ENCODE results near the gene JAKMIP1. TPM values are rescaled to one million over a fixed set of nuclear protein-coding genes. Genes with fewer than 3 reads are reported as not detected.

Gene JAKMIP1
- total RNA-seq, 3 donors from 2014 or later, result 0.66 to 0.88 (median 0.80) TPM

DNA sequence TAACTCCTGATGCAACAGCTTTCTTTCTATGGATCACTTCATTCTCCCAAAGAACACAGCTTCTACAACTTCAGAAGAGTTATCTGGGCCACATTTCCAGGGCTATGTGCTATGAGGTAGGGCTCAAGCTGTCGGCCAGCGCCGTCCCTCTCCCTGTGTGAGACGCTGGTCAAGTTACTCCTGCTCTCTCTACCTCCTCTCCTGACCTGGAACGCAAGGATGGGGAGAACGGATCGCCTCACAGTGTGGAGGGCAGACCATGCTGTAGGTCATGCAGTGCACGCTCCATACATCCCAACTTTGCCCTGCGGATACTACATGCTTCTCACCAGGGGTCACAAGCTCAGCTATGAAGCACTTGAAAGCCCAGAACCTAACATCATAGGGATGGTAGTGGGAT is 42.4 kb downstream of the JAKMIP1 start:
- no peaks in the 10 kb centered on the region for H3K4me1 ChIP-seq
- no peak overlapping the region for H3K27ac ChIP-seq
- no peak overlapping the region for H3K4me3 ChIP-seq
- H3K27me3 ChIP-seq, result peaks cover 0 to 10% of the 10 kb centered on the region in 2 donors
- no peaks in the 10 kb centered on the region for H3K9me3 ChIP-seq
- DNase-seq (ENCODE audit: low spot score in 2 of 2), result no peak
- no peaks in the 10 kb centered on the region for H3K36me3 ChIP-seq
- intact Hi-C loops (cut with DNase I; ENCODE audit: low total_unique reads), result no loop called here
- no peak for TF ChIP-seq POLR2A (IDR thresholded peaks at IDR 0.05)
- no peak for TF ChIP-seq CTCF (IDR thresholded peaks at IDR 0.05)
- TF ChIP-seq POLR2AphosphoS5 (IDR thresholded peaks at IDR 0.05), result no peak

DNA sequence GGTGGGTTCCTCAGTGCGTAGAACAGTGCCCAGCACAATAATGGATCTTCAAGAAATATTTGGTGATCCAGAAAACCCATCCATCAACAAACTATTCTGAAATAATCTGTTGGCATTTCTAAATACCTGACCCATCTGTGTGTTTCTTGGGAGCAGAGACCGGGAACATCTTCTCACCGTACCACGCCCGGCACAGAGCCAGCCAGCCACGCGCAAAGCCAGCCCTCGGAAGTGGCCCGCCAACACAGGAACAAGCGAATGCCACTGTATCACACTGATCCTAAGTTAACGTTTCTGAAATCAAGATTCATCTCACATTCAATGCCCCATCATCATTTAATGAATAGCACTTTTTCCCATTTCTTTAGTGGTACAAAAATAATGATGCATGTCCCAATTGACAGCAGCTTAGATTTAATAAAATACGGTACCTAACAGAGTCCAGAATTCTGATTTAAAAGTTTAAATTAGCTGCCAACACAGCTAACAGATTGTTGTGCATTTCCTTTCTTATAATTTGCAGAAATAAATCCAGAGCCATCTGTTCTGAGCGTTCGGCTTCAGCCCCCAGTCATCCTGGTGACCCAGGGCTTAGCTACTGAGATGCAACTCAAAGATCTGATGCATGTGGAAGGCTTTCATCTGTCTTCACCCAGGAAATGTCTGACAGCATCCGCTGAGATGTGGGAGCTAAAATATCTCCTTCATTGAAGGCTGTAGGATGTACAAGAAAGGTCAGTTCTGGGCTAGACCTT is 44.2 kb downstream of the JAKMIP1 start:
- Histone ChIP-seq H3K9me3 (no peaks in the 10 kb centered on the region), H3K27ac (no peak overlapping the region), H3K4me1 (no peaks in the 10 kb centered on the region), H3K4me3 (no peak overlapping the region), H3K36me3 (no peaks in the 10 kb centered on the region), H3K27me3 (peaks cover 0 to 10% of the 10 kb centered on the region in 2 donors)
- intact Hi-C loops (cut with DNase I; ENCODE audit: low total_unique reads), result no loop called here
- TF ChIP-seq POLR2A (IDR thresholded peaks at IDR 0.05) (no peak), POLR2AphosphoS5 (IDR thresholded peaks at IDR 0.05) (no peak), CTCF (IDR thresholded peaks at IDR 0.05) (no peak)
- no peak for DNase-seq (ENCODE audit: low spot score in 2 of 2)

DNA sequence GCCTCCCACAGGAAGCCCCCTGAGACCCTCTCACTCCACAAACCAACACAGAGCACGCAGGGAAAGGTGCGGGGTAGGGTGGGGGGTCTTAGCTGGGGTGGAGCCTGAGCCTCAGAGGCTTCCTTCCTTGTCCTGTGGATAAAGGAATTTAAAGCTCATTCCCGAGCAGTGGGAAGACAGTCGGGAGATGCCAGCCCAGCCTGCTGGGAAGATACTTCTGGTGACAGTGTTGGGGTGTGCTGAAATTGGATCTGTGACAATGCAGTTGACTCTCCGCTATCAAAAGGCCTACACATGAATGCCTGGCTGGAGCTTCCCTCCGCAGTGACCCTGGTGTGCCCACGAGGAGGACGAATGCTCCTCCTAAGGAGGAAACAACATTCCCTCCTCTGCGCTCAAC is 45.5 kb downstream of the JAKMIP1 start:
- Histone ChIP-seq H3K4me1 (no peaks in the 10 kb centered on the region), H3K36me3 (no peaks in the 10 kb centered on the region), H3K27ac (no peak overlapping the region), H3K9me3 (no peaks in the 10 kb centered on the region), H3K4me3 (no peak overlapping the region), H3K27me3 (peaks cover 0 to 10% of the 10 kb centered on the region in 2 donors)
- TF ChIP-seq POLR2A (IDR thresholded peaks at IDR 0.05) (no peak), POLR2AphosphoS5 (IDR thresholded peaks at IDR 0.05) (no peak), CTCF (IDR thresholded peaks at IDR 0.05) (no peak)
- intact Hi-C loops (cut with DNase I; ENCODE audit: low total_unique reads), result no loop called here
- DNase-seq (ENCODE audit: low spot score in 2 of 2), result no peak

- H3K36me3 ChIP-seq, result no peaks in the 10 kb centered on the region
- DNase-seq (ENCODE audit: low spot score in 2 of 2), result no peak
- H3K27me3 ChIP-seq, result peaks cover 0 to 10% of the 10 kb centered on the region in 2 donors
- intact Hi-C loops (cut with DNase I; ENCODE audit: low total_unique reads), result no loop called here
- H3K9me3 ChIP-seq, result no peaks in the 10 kb centered on the region
- H3K27ac ChIP-seq, result no peak overlapping the region
- no peaks in the 10 kb centered on the region for H3K4me1 ChIP-seq
- TF ChIP-seq CTCF (IDR thresholded peaks at IDR 0.05) (no peak), POLR2AphosphoS5 (IDR thresholded peaks at IDR 0.05) (no peak), POLR2A (IDR thresholded peaks at IDR 0.05) (no peak)
- H3K4me3 ChIP-seq, result no peak overlapping the region
Measured at GRCh38 chr4:6153874-6154273, 46.5 kb downstream of the JAKMIP1 start.

GRCh38 chr4:6152869-6153705 is 47.3 kb downstream of the JAKMIP1 start:
- TF ChIP-seq CTCF (IDR thresholded peaks at IDR 0.05) (no peak), POLR2AphosphoS5 (IDR thresholded peaks at IDR 0.05) (no peak), POLR2A (IDR thresholded peaks at IDR 0.05) (no peak)
- H3K27me3 ChIP-seq, result peaks cover 0 to 10% of the 10 kb centered on the region in 2 donors
- H3K27ac ChIP-seq, result no peak overlapping the region
- no peak overlapping the region for H3K4me3 ChIP-seq
- intact Hi-C loops (cut with DNase I; ENCODE audit: low total_unique reads), result no loop called here
- no peaks in the 10 kb centered on the region for H3K4me1 ChIP-seq
- no peak for DNase-seq (ENCODE audit: low spot score in 2 of 2)
- H3K9me3 ChIP-seq, result no peaks in the 10 kb centered on the region
- no peaks in the 10 kb centered on the region for H3K36me3 ChIP-seq

Measured in breast epithelium (tissue), 4 donors.